ENCODE data around the gene AHCY. TPM values are rescaled to one million over a fixed set of nuclear protein-coding genes. Genes with fewer than 3 reads are reported as not detected.

Gene AHCY
- total and polyA plus RNA-seq, 2 experiments from 2014 or later, result 115 to 263 TPM

DNA sequence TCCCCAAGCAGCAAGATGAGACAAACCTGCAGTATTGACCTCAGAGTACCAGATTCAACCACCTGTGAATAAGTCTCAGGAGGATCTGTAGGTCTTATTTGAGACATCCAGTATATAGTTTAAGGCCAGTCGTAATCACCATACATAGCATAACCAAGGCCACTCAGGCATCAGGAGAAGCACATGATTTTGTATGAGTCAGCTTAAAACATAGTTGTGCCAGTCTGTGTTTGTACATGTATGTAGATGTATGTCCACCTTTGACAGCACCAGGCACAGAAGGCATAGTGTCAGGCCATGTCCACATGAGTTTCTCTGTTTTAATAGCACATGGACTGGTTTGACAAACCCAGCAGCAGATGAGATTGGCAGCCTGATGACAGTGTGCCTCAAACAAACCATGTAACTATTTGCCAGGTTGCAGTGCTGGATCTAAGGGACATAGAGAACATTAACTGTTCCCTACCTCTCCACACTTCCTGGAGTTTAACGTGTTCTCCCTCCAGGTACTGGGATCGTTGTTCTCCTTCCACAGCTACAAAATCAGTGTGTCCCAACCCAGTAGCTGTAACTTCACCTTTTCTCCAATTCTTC, 70.6 kb downstream of the AHCY start:
- no peaks in the 10 kb centered on the region for H3K4me1 ChIP-seq (ENCODE audit: low read depth)
- no peaks in the 10 kb centered on the region for H3K36me3 ChIP-seq
- no peak for TF ChIP-seq CTCF (IDR thresholded peaks at IDR 0.05; ENCODE audit: low read depth, low read length)
- H3K9me3 ChIP-seq (ENCODE audit: low read depth), result no peaks in the 10 kb centered on the region
- no peak overlapping the region for H3K4me3 ChIP-seq
- no peaks in the 10 kb centered on the region for H3K27me3 ChIP-seq
- no peak overlapping the region for H3K27ac ChIP-seq
- DNase-seq (ENCODE audit: low read depth in 1 of 2, low spot score in 1 of 2), result no peak

DNA sequence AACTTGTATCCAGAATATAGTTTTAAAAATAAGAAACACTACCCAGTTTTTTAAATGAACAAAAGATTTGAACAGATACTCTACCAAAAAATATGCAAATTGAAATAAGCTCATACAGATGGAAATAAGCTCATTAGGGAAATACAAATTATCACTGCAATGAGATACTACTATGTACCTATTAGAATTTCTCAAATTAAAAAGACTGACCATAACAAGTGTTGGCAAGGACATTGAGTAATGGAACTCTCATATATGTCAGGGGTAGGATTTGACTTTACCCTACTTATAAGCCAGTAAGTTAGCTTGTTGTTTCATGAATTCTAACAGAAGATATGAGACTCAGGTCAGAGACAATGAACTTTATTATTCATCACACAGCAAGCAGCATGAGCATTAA, 71.5 kb downstream of the AHCY start:
- H3K27me3 ChIP-seq, result no peaks in the 10 kb centered on the region
- no peaks in the 10 kb centered on the region for H3K4me1 ChIP-seq (ENCODE audit: low read depth)
- no peak for TF ChIP-seq CTCF (IDR thresholded peaks at IDR 0.05; ENCODE audit: low read depth, low read length)
- DNase-seq (ENCODE audit: low read depth in 1 of 2, low spot score in 1 of 2), result no peak
- no peak overlapping the region for H3K4me3 ChIP-seq
- H3K27ac ChIP-seq, result no peak overlapping the region
- no peaks in the 10 kb centered on the region for H3K36me3 ChIP-seq
- H3K9me3 ChIP-seq (ENCODE audit: low read depth), result no peaks in the 10 kb centered on the region

Other genes starting within 250 kb of the AHCY start
- 36.9 and 42.6 TPM in 2 replicates for gene EIF2S2, start 191.1 kb downstream of the AHCY start, total RNA-seq
- 30.9 and 43.4 TPM in 2 replicates for gene EIF2S2, start 191.1 kb downstream of the AHCY start, polyA plus RNA-seq
- gene ASIP, start 61.9 kb downstream of the AHCY start, total RNA-seq, result not detected in 2 replicates
- gene ASIP, start 61.9 kb downstream of the AHCY start, polyA plus RNA-seq, result 0.67 and 1.1 TPM in 2 replicates
- 31.0 and 39.2 TPM in 2 replicates for gene ITCH, start 59.9 kb upstream of the AHCY start, total RNA-seq
- 14.3 and 17.6 TPM in 2 replicates for gene ITCH, start 59.9 kb upstream of the AHCY start, polyA plus RNA-seq
- 132 and 155 TPM in 2 replicates for gene DYNLRB1, start 213.1 kb upstream of the AHCY start, total RNA-seq
- gene DYNLRB1, start 213.1 kb upstream of the AHCY start, polyA plus RNA-seq, result 288 and 330 TPM in 2 replicates

All from cardiac muscle cell (in vitro differentiated cells and primary cell).